GM12874 (cell line): Measurements from ENCODE around the gene HMGN1.

ENCODE experiments used
- TF ChIP-seq, protein P1 (sequence below): IDR thresholded peaks from 2 replicates; pipeline ENCODE4 v1.5.1; 2011; ENCODE audit warnings: low read depth, mild to moderate bottlenecking, control low read depth, low read length, moderate library complexity; ENCODE audit not compliant: insufficient read depth

HMGN1 gene

DNA sequence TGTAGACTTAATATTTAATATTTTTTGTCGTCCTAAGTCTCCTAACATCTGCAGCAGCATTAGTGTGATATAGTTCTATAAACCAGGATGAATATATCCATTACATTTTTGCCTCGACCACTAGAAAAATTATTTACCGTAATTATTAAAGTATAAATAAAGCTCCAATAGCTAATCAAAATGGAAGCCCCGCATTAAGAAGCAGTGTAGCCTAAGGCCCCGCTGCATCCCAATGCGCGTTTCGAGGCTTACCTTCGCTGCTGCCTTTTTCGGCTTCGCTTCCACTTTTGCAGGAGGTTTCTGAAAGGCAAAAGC is 891 bp downstream of the HMGN1 start:
- TF ChIP-seq, protein P1, sequence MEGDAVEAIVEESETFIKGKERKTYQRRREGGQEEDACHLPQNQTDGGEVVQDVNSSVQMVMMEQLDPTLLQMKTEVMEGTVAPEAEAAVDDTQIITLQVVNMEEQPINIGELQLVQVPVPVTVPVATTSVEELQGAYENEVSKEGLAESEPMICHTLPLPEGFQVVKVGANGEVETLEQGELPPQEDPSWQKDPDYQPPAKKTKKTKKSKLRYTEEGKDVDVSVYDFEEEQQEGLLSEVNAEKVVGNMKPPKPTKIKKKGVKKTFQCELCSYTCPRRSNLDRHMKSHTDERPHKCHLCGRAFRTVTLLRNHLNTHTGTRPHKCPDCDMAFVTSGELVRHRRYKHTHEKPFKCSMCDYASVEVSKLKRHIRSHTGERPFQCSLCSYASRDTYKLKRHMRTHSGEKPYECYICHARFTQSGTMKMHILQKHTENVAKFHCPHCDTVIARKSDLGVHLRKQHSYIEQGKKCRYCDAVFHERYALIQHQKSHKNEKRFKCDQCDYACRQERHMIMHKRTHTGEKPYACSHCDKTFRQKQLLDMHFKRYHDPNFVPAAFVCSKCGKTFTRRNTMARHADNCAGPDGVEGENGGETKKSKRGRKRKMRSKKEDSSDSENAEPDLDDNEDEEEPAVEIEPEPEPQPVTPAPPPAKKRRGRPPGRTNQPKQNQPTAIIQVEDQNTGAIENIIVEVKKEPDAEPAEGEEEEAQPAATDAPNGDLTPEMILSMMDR: no peak

GRCh38 chr21:39347537-39347936 is 1.4 kb downstream of the HMGN1 start:
- TF ChIP-seq, protein P1: no peak

- TF ChIP-seq, protein P1: no peak
These were observed 2.1 kb downstream of the HMGN1 start for GRCh38 chr21:39346671-39347331.

GRCh38 chr21:39346206-39346605 is 2.7 kb downstream of the HMGN1 start:
- TF ChIP-seq, protein P1: no peak

DNA sequence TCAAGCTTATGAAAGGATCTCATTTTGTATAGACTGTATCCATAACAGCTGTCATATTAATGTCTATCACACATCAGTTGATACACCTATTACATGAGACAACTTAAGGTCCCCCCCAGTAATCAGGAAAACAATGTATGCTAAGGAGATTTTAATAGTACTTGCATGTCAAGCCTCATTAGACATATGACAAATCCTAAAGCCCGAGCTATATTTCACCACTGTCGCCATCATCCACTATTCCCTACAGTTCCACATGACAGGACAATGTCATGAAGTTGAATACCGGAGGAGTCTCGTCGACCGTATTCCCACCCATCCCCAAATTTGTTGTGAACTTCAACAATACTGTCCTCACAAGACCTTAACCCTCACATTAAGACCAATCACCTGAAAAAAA is 3.4 kb downstream of the HMGN1 start:
- TF ChIP-seq, protein P1: no peak

GRCh38 chr21:39344848-39345247 is 4.0 kb downstream of the HMGN1 start:
- TF ChIP-seq, protein P1: no peak

DNA sequence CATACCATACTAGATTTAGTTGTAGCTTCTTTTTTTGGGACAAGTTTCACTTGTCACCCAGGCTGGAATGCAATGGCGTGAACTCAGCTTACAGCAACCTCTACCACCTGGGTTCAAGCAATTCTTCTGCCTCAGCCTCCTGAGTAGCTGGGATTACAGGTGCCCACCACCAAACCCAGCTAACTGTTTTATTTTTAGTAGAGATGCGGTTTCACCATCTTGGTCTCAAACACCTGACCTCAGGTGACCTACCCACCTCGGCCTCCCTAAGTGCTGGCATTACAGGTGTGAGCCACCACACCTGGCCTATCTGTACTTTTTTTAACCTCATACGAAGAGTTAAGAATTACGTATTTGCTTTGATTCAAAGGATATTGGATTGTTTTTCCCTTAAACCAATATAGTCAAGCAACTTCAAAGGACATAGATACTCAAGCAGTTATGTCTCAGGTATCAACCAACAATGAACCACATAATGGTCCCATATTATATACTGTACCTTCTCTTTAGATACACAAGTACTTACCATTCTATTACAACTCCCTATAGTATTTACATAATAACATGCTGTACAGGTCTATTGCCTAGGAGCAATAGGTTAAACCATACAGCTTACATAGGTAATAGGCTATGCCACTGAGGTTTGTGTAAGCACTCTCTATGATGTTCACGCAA is 7.5 kb downstream of the HMGN1 start:
- TF ChIP-seq, protein P1: no peak
